Mesothelial cell of epicardium (in vitro differentiated cells): Measurements from ENCODE around the gene TMEM94. TPM values are rescaled to one million over a fixed set of nuclear protein-coding genes. Genes with fewer than 3 reads are reported as not detected.

Experiments used
- DNase-seq, 2 experiments: peaks; one replicate each; pipeline ENCODE4 v3.0.0; 2021; ENCODE audit warnings: low spot score in 2 of 2; ENCODE audit not compliant: unreplicated experiment in 2 of 2
- H3K27ac Mint-ChIP-seq: 2 replicates; pipeline ENCODE4 v1.8.0; 2021; ENCODE audit warnings: mixed read lengths
- H3K27me3 Mint-ChIP-seq: 2 replicates; pipeline ENCODE4 v1.8.0; 2021; ENCODE audit warnings: low read depth, mixed read lengths
- H3K36me3 Mint-ChIP-seq: 2 replicates; pipeline ENCODE4 v1.8.0; 2021; ENCODE audit warnings: mixed read lengths
- H3K4me1 Mint-ChIP-seq: 2 replicates; pipeline ENCODE4 v1.8.0; 2021; ENCODE audit warnings: mixed read lengths
- H3K4me3 Mint-ChIP-seq: 2 replicates; pipeline ENCODE4 v1.8.0; 2021; ENCODE audit warnings: mild to moderate bottlenecking, moderate library complexity, mixed read lengths
- H3K9me3 Mint-ChIP-seq: 2 replicates; pipeline ENCODE4 v1.8.0; 2021; ENCODE audit warnings: mixed read lengths
- CTCF ChIP-seq: fragments of 200-600 bp; sonication (generic); IDR thresholded peaks from one replicate; pipeline ENCODE4 v1.5.0; 2021; ENCODE audit warnings: antibody characterized with exemption; ENCODE audit not compliant: unreplicated experiment
- total RNA-seq: library from RNA; stranded (reverse); gene quantifications from 3 replicates; pipeline ENCODE4 v1.2.1, GENCODE V29; 2021

Gene TMEM94
- total RNA-seq, 1 donor from 2014 or later = 126 TPM

- TF ChIP-seq CTCF = no peak
- Mint-ChIP-seq H3K27me3 (no peaks in the 10 kb centered on the region), H3K27ac (no peak overlapping the region), H3K36me3 (peaks cover 4% of the 10 kb centered on the region), H3K4me3 (no peak overlapping the region), H3K4me1 (peaks cover 41% of the 10 kb centered on the region), H3K9me3 (no peaks in the 10 kb centered on the region)
- no peak for DNase-seq
Observed at GRCh38 chr17:75480281-75480680, 23.8 kb downstream of the TMEM94 start.

GRCh38 chr17:75481194-75482068 lies 25.0 kb downstream of the TMEM94 start:
- peaks cover 30% of the 10 kb centered on the region for H3K4me1 Mint-ChIP-seq
- no peak for DNase-seq
- H3K9me3 Mint-ChIP-seq = no peaks in the 10 kb centered on the region
- H3K27ac Mint-ChIP-seq = peak overlapping the region; percentile 40
- no peaks in the 10 kb centered on the region for H3K27me3 Mint-ChIP-seq
- H3K4me3 Mint-ChIP-seq = no peak overlapping the region
- no peak for TF ChIP-seq CTCF
- H3K36me3 Mint-ChIP-seq = peaks cover 4% of the 10 kb centered on the region

GRCh38 chr17:75482098-75482942 lies 25.9 kb downstream of the TMEM94 start:
- Mint-ChIP-seq H3K27ac (no peak overlapping the region), H3K36me3 (peaks cover 3% of the 10 kb centered on the region), H3K4me3 (no peak overlapping the region), H3K27me3 (no peaks in the 10 kb centered on the region), H3K4me1 (peaks cover 23% of the 10 kb centered on the region), H3K9me3 (no peaks in the 10 kb centered on the region)
- no peak for DNase-seq
- TF ChIP-seq CTCF = no peak

GRCh38 chr17:75485688-75486087 lies 29.3 kb downstream of the TMEM94 start:
- no peak for TF ChIP-seq CTCF
- H3K9me3 Mint-ChIP-seq = no peaks in the 10 kb centered on the region
- H3K36me3 Mint-ChIP-seq = peaks cover 2% of the 10 kb centered on the region
- no peaks in the 10 kb centered on the region for H3K27me3 Mint-ChIP-seq
- peaks cover 11% of the 10 kb centered on the region for H3K4me1 Mint-ChIP-seq
- no peak for DNase-seq
- H3K4me3 Mint-ChIP-seq = no peak overlapping the region
- H3K27ac Mint-ChIP-seq = no peak overlapping the region

- Mint-ChIP-seq H3K36me3 (peaks cover 2% of the 10 kb centered on the region), H3K4me3 (no peak overlapping the region), H3K9me3 (no peaks in the 10 kb centered on the region), H3K4me1 (peaks cover 6% of the 10 kb centered on the region), H3K27me3 (no peaks in the 10 kb centered on the region), H3K27ac (no peak overlapping the region)
- no peak for TF ChIP-seq CTCF
- DNase-seq = no peak
Observed at GRCh38 chr17:75486151-75486550, 29.7 kb downstream of the TMEM94 start.
